ENCODE results near the gene YBX1.

Gene YBX1

DNA sequence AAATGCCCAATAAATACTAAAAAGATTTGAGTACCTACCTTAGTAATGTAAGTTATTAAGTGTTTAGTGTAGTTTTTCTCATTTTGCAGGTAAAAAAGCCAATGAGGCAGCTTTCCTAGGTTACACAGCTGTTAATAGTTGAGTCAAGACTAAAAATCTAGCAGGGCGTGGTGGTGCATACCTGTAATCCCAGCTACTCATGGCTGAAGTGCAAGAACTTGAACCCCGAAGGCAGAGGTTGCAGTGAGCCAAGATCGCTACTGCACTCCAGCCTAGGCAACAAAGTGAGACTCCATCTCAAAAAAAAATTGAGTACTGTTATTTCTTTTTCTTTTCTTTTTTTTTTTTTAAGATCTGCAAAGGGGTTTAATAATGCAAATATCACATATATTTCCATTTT lies 7.7 kb downstream of the YBX1 start:
- H3K36me3 ChIP-seq (ENCODE audit: insufficient read depth, low read length): peaks cover 40% of the 10 kb centered on the region
- H3F3A ChIP-seq (ENCODE audit: low read depth): no peaks in the 10 kb centered on the region
- H3K4me2 ChIP-seq (ENCODE audit: low read depth, low read length, poor library complexity, severe bottlenecking): peak overlapping the region; percentile 99
- no peak overlapping the region for H2AFZ ChIP-seq (ENCODE audit: low read length)
- H3K79me2 ChIP-seq (ENCODE audit: insufficient read depth, low read length): peaks cover 100% of the 10 kb centered on the region
- H3K9ac ChIP-seq (ENCODE audit: low read depth, low read length, poor library complexity, severe bottlenecking): no peak overlapping the region
- no peak for TF ChIP-seq EZH2phosphoT487 (IDR thresholded peaks at IDR 0.05; ENCODE audit: borderline replicate concordance)
- TF ChIP-seq, protein P1, sequence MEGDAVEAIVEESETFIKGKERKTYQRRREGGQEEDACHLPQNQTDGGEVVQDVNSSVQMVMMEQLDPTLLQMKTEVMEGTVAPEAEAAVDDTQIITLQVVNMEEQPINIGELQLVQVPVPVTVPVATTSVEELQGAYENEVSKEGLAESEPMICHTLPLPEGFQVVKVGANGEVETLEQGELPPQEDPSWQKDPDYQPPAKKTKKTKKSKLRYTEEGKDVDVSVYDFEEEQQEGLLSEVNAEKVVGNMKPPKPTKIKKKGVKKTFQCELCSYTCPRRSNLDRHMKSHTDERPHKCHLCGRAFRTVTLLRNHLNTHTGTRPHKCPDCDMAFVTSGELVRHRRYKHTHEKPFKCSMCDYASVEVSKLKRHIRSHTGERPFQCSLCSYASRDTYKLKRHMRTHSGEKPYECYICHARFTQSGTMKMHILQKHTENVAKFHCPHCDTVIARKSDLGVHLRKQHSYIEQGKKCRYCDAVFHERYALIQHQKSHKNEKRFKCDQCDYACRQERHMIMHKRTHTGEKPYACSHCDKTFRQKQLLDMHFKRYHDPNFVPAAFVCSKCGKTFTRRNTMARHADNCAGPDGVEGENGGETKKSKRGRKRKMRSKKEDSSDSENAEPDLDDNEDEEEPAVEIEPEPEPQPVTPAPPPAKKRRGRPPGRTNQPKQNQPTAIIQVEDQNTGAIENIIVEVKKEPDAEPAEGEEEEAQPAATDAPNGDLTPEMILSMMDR (conservative IDR thresholded peaks at IDR 0.05; ENCODE audit: low read length): no peak
- H3K4me3 ChIP-seq (ENCODE audit: low read length, poor library complexity, severe bottlenecking): peak overlapping the region; percentile 83
- H3K27me3 ChIP-seq (ENCODE audit: insufficient read depth, low read length, poor library complexity, severe bottlenecking): no peaks in the 10 kb centered on the region
- no peaks in the 10 kb centered on the region for H3K9me3 ChIP-seq (ENCODE audit: insufficient read depth, low read depth, low read length)
- H4K20me1 ChIP-seq (ENCODE audit: insufficient read depth, low read length, poor library complexity, severe bottlenecking): peaks cover 100% of the 10 kb centered on the region
- H3K4me1 ChIP-seq (ENCODE audit: insufficient read depth, low read length, poor library complexity, severe bottlenecking): peaks cover 72% of the 10 kb centered on the region
- H3K9me2 ChIP-seq (replicated peaks; ENCODE audit: low read depth, low read length): no peaks in the 10 kb centered on the region

DNA sequence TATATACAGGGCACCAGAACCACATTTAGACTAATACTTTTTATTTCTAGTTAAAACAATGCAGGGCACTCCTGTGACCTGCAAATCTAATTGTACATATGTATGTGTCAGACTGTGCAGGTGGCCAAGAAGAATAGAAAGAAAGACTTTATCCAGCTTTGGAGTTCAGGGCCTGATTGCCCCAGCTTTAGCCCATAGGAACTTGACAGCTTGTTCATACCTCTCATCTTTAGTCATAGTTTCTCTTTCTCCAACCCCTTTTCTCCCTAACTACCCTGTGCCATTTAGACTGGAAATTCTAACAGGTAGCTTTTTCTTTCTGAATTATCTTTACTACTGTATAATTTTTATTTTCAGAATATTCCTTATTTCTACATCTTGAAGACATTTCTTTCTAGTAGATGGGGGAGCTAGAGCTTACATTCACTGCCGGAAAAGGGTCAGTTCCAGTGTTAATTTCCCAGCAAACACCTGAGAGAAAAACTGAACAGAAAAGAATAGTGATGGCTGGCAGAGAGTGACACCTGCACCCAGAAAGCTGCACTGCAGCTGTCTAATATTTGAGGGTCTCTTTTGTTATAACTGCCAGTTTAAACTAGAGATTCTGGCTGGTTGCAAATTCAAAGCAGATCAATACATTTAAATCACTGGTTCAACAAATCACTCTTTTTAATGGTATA lies 8.4 kb downstream of the YBX1 start:
- TF ChIP-seq, protein P1 (conservative IDR thresholded peaks at IDR 0.05; ENCODE audit: low read length): peak; percentile 43
- no peak for TF ChIP-seq EZH2phosphoT487 (IDR thresholded peaks at IDR 0.05; ENCODE audit: borderline replicate concordance)
- H4K20me1 ChIP-seq (ENCODE audit: insufficient read depth, low read length, poor library complexity, severe bottlenecking): peaks cover 100% of the 10 kb centered on the region
- H3K4me1 ChIP-seq (ENCODE audit: insufficient read depth, low read length, poor library complexity, severe bottlenecking): peaks cover 65% of the 10 kb centered on the region
- no peaks in the 10 kb centered on the region for H3K27me3 ChIP-seq (ENCODE audit: insufficient read depth, low read length, poor library complexity, severe bottlenecking)
- no peak overlapping the region for H3K9ac ChIP-seq (ENCODE audit: low read depth, low read length, poor library complexity, severe bottlenecking)
- H3K4me3 ChIP-seq (ENCODE audit: low read length, poor library complexity, severe bottlenecking): peak overlapping the region; percentile 30
- peak overlapping the region; percentile 99 for H3K4me2 ChIP-seq (ENCODE audit: low read depth, low read length, poor library complexity, severe bottlenecking)
- H3K79me2 ChIP-seq (ENCODE audit: insufficient read depth, low read length): peaks cover 100% of the 10 kb centered on the region
- no peak overlapping the region for H2AFZ ChIP-seq (ENCODE audit: low read length)
- no peaks in the 10 kb centered on the region for H3K9me3 ChIP-seq (ENCODE audit: insufficient read depth, low read depth, low read length)
- no peaks in the 10 kb centered on the region for H3F3A ChIP-seq (ENCODE audit: low read depth)
- H3K36me3 ChIP-seq (ENCODE audit: insufficient read depth, low read length): peaks cover 48% of the 10 kb centered on the region
- H3K9me2 ChIP-seq (replicated peaks; ENCODE audit: low read depth, low read length): no peaks in the 10 kb centered on the region

DNA sequence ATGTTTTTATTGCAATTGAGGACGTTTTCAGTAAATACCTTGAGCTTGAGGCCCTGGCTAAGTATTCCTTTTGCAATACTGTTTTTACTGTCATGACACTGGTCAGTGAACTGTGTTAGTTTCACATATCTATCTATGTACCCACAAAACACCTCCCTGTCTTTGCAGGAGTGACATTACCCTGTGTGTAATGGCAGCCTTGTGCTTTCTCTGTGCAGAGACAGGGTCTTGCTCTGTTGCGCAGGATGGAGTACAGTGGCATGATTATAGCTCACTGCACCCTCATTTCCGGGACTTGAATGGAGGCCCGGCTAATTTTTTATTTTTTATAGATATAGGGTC lies 8.9 kb downstream of the YBX1 start:
- H3K9me2 ChIP-seq (replicated peaks; ENCODE audit: low read depth, low read length): no peaks in the 10 kb centered on the region
- no peak overlapping the region for H3K4me3 ChIP-seq (ENCODE audit: low read length, poor library complexity, severe bottlenecking)
- peaks cover 53% of the 10 kb centered on the region for H3K36me3 ChIP-seq (ENCODE audit: insufficient read depth, low read length)
- no peak overlapping the region for H3K9ac ChIP-seq (ENCODE audit: low read depth, low read length, poor library complexity, severe bottlenecking)
- no peaks in the 10 kb centered on the region for H3F3A ChIP-seq (ENCODE audit: low read depth)
- H3K4me2 ChIP-seq (ENCODE audit: low read depth, low read length, poor library complexity, severe bottlenecking): peak overlapping the region; percentile 99
- no peaks in the 10 kb centered on the region for H3K27me3 ChIP-seq (ENCODE audit: insufficient read depth, low read length, poor library complexity, severe bottlenecking)
- H4K20me1 ChIP-seq (ENCODE audit: insufficient read depth, low read length, poor library complexity, severe bottlenecking): peaks cover 100% of the 10 kb centered on the region
- TF ChIP-seq, protein P1 (conservative IDR thresholded peaks at IDR 0.05; ENCODE audit: low read length): no peak
- TF ChIP-seq EZH2phosphoT487 (IDR thresholded peaks at IDR 0.05; ENCODE audit: borderline replicate concordance): no peak
- H2AFZ ChIP-seq (ENCODE audit: low read length): no peak overlapping the region
- no peaks in the 10 kb centered on the region for H3K9me3 ChIP-seq (ENCODE audit: insufficient read depth, low read depth, low read length)
- peaks cover 100% of the 10 kb centered on the region for H3K79me2 ChIP-seq (ENCODE audit: insufficient read depth, low read length)
- H3K4me1 ChIP-seq (ENCODE audit: insufficient read depth, low read length, poor library complexity, severe bottlenecking): peaks cover 60% of the 10 kb centered on the region

All from Loucy (cell line).